Measurements from ENCODE around the gene EPHB1.

EPHB1 gene

DNA sequence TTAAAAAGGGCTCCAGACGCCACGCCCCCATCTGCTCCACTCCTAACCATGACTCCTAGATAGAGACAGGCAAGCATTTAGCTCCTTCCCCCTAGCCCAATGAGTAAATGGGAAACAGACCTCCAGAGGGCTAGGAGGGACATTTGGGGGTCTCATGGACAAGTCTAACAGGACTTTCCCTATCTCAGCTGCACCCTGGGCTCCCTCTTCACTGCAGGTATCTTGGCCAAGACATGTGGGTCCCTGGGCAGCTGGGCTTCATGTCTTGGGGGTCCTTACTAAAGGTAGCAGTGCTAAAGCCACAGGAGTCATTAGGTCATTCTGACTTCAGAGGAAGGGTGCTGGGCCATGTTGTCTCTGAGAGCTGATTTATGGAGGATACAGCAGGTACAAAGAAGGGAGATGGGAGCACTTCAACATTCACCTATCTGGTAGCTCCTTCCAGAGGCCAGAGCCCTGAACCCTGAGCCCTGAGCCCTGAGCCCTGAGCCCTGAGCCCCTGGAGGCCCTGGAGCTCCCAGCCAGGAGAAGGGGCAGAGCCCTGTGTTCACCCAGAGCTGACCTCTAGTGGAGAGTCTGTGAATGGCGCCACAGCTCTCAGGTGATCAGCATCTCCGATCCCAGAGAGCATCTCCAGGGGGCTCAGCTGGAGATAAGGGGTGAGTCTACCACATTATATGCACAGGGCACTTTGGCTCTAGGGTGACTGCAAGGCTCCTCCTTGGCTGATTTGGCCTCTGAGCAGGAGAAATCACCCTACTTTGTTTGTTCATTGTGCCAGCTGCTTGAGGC is 40.1 kb upstream of the EPHB1 start:
- no peak overlapping the region for H3K9ac ChIP-seq (ENCODE audit: insufficient read length)
- no peak overlapping the region for H3K27ac ChIP-seq
- no peak overlapping the region for H3K4me3 ChIP-seq
- H3K9me3 ChIP-seq (ENCODE audit: low read depth, low read length) = no peaks in the 10 kb centered on the region
- TF ChIP-seq POLR2AphosphoS5 (IDR thresholded peaks at IDR 0.05; ENCODE audit: borderline replicate concordance, low read depth, low read length) = no peak
- TF ChIP-seq EZH2 (IDR thresholded peaks at IDR 0.05) = no peak
- TF ChIP-seq FOXP2 (optimal IDR thresholded peaks at IDR 0.05; ENCODE audit: control extremely low read depth, extremely low read length, insufficient read depth) = no peak
- H3K36me3 ChIP-seq (ENCODE audit: insufficient read depth, low read length) = no peaks in the 10 kb centered on the region
- no peak for DNase-seq (ENCODE audit: low read depth, low spot score)

DNA sequence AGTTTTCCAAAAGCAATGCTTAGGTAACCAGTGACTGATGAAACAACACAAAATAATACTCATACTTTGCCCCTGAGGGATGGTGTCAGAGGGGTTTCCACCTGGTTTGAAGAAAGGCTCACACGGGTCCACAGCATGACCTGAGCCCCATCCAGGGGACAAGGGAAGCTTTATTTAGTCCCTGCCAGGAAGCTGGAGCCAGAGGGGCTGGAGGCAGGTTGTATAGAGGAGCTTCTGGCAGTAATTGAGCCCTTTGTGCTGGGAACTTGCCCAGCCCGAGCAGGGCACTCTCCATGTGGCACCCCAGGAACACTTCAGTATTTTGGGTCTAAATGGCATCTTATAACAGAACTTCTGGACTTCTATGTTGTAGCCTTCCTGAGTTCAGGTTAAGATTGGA is 39.2 kb upstream of the EPHB1 start:
- no peaks in the 10 kb centered on the region for H3K9me3 ChIP-seq (ENCODE audit: low read depth, low read length)
- no peak for TF ChIP-seq EZH2 (IDR thresholded peaks at IDR 0.05)
- no peak for TF ChIP-seq FOXP2 (optimal IDR thresholded peaks at IDR 0.05; ENCODE audit: control extremely low read depth, extremely low read length, insufficient read depth)
- no peak for TF ChIP-seq POLR2AphosphoS5 (IDR thresholded peaks at IDR 0.05; ENCODE audit: borderline replicate concordance, low read depth, low read length)

DNA sequence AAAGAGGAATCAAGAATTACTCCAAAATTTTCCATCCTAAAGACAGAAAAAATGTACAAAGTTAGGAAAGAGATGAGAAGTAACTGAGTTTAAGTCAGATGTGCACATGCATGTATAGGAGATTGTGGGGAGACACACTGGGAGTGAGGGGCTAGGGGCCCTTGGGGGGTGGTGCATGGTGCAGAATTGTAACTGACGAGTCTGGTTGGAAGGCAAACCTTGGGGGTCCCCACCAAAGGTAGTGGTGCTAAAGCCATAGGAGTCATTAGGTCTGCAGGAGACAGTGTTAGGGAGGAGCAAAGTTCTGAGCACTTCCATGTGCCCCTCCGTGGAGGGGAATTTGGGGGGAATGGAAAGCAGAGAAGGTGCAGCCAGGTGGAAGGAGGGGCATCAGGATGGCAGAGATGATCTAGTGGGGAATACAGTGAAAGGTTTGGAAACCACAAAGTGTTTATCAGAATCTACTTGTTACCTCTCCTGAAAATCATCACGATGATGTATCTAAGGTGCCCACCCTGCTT is 37.5 kb upstream of the EPHB1 start:
- DNase-seq (ENCODE audit: low read depth, low spot score) = no peak
- no peak overlapping the region for H3K4me3 ChIP-seq
- TF ChIP-seq POLR2AphosphoS5 (IDR thresholded peaks at IDR 0.05; ENCODE audit: borderline replicate concordance, low read depth, low read length) (no peak), EZH2 (IDR thresholded peaks at IDR 0.05) (no peak), FOXP2 (optimal IDR thresholded peaks at IDR 0.05; ENCODE audit: control extremely low read depth, extremely low read length, insufficient read depth) (no peak)

More for the DNA sequence above, 39.2 kb upstream of the EPHB1 start:
- no peaks in the 10 kb centered on the region for H3K36me3 ChIP-seq (ENCODE audit: insufficient read depth, low read length)
- no peak overlapping the region for H3K27ac ChIP-seq
- DNase-seq (ENCODE audit: low read depth, low spot score) = no peak
- H3K4me3 ChIP-seq = no peak overlapping the region
- H3K9ac ChIP-seq (ENCODE audit: insufficient read length) = no peak overlapping the region

GRCh38 chr3:134761213-134761612 is 33.8 kb upstream of the EPHB1 start:
- TF ChIP-seq FOXP2 (optimal IDR thresholded peaks at IDR 0.05; ENCODE audit: control extremely low read depth, extremely low read length, insufficient read depth) (no peak), POLR2AphosphoS5 (IDR thresholded peaks at IDR 0.05; ENCODE audit: borderline replicate concordance, low read depth, low read length) (no peak), EZH2 (IDR thresholded peaks at IDR 0.05) (no peak)
- no peaks in the 10 kb centered on the region for H3K36me3 ChIP-seq (ENCODE audit: insufficient read depth, low read length)
- H3K4me3 ChIP-seq = no peak overlapping the region
- DNase-seq (ENCODE audit: low read depth, low spot score) = no peak
- H3K9ac ChIP-seq (ENCODE audit: insufficient read length) = no peak overlapping the region
- no peaks in the 10 kb centered on the region for H3K9me3 ChIP-seq (ENCODE audit: low read depth, low read length)
- no peak overlapping the region for H3K27ac ChIP-seq

More for the DNA sequence above, 37.5 kb upstream of the EPHB1 start:
- H3K9ac ChIP-seq (ENCODE audit: insufficient read length) = no peak overlapping the region
- no peak overlapping the region for H3K27ac ChIP-seq
- H3K36me3 ChIP-seq (ENCODE audit: insufficient read depth, low read length) = no peaks in the 10 kb centered on the region
- no peaks in the 10 kb centered on the region for H3K9me3 ChIP-seq (ENCODE audit: low read depth, low read length)

DNA sequence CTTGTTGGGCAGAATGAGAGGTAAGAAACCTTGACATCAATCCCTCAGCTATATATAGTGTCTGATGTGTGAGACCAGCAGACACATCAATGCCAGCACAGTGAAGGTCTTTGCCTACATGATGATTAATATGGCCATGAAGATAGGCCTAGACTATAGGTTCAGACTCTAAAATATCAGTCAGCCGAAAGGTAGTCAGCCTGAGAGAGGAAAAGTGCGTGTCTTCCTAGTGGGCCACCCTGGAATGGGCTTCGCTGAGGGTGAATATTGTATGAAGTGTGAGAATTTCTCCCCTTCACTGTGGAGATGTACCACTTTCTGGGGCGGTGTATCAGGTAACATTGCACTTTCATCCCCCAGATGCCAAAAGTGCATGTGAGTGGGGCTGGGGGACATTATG is 33.0 kb upstream of the EPHB1 start:
- Histone ChIP-seq H3K36me3 (ENCODE audit: insufficient read depth, low read length) (no peaks in the 10 kb centered on the region), H3K4me3 (no peak overlapping the region), H3K9ac (ENCODE audit: insufficient read length) (no peak overlapping the region), H3K9me3 (ENCODE audit: low read depth, low read length) (no peaks in the 10 kb centered on the region), H3K27ac (no peak overlapping the region)
- no peak for DNase-seq (ENCODE audit: low read depth, low spot score)
- no peak for TF ChIP-seq EZH2 (IDR thresholded peaks at IDR 0.05)
- TF ChIP-seq FOXP2 (optimal IDR thresholded peaks at IDR 0.05; ENCODE audit: control extremely low read depth, extremely low read length, insufficient read depth) = no peak
- TF ChIP-seq POLR2AphosphoS5 (IDR thresholded peaks at IDR 0.05; ENCODE audit: borderline replicate concordance, low read depth, low read length) = no peak

GRCh38 chr3:134765468-134765867 is 29.6 kb upstream of the EPHB1 start:
- H3K27ac ChIP-seq = no peak overlapping the region
- no peaks in the 10 kb centered on the region for H3K9me3 ChIP-seq (ENCODE audit: low read depth, low read length)
- no peak for TF ChIP-seq POLR2AphosphoS5 (IDR thresholded peaks at IDR 0.05; ENCODE audit: borderline replicate concordance, low read depth, low read length)
- TF ChIP-seq EZH2 (IDR thresholded peaks at IDR 0.05) = no peak
- no peak for TF ChIP-seq FOXP2 (optimal IDR thresholded peaks at IDR 0.05; ENCODE audit: control extremely low read depth, extremely low read length, insufficient read depth)
- no peak for DNase-seq (ENCODE audit: low read depth, low spot score)
- no peak overlapping the region for H3K9ac ChIP-seq (ENCODE audit: insufficient read length)
- H3K36me3 ChIP-seq (ENCODE audit: insufficient read depth, low read length) = no peaks in the 10 kb centered on the region
- H3K4me3 ChIP-seq = no peak overlapping the region

DNA sequence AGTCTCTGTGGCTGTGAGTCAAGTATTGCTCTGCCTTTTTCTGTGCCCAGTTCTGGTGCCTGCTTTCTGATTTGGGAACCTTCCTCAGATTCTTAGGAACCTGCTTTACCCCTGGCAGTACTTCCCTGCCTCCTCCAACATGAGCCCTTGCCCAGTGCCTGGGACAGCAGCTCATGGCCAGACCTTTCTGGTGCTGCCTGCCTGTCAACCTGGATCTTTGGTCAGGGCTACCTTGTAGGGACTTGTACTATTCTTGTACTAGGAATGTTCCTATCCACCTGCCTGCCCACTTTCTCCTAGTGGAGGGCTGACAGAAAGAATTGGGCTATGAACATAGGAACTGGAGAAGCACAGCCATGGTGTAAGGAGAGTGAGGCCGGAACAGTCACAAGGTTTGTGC is 28.8 kb upstream of the EPHB1 start:
- no peak overlapping the region for H3K9ac ChIP-seq (ENCODE audit: insufficient read length)
- no peak overlapping the region for H3K4me3 ChIP-seq
- TF ChIP-seq FOXP2 (optimal IDR thresholded peaks at IDR 0.05; ENCODE audit: control extremely low read depth, extremely low read length, insufficient read depth) = no peak
- no peak for TF ChIP-seq POLR2AphosphoS5 (IDR thresholded peaks at IDR 0.05; ENCODE audit: borderline replicate concordance, low read depth, low read length)
- TF ChIP-seq EZH2 (IDR thresholded peaks at IDR 0.05) = no peak
- H3K9me3 ChIP-seq (ENCODE audit: low read depth, low read length) = no peaks in the 10 kb centered on the region
- no peak for DNase-seq (ENCODE audit: low read depth, low spot score)
- no peak overlapping the region for H3K27ac ChIP-seq
- H3K36me3 ChIP-seq (ENCODE audit: insufficient read depth, low read length) = no peaks in the 10 kb centered on the region

GRCh38 chr3:134768116-134768515 is 26.9 kb upstream of the EPHB1 start:
- Histone ChIP-seq H3K9me3 (ENCODE audit: low read depth, low read length) (no peaks in the 10 kb centered on the region), H3K36me3 (ENCODE audit: insufficient read depth, low read length) (no peaks in the 10 kb centered on the region), H3K27ac (no peak overlapping the region), H3K4me3 (no peak overlapping the region), H3K9ac (ENCODE audit: insufficient read length) (no peak overlapping the region)
- DNase-seq (ENCODE audit: low read depth, low spot score) = no peak
- TF ChIP-seq EZH2 (IDR thresholded peaks at IDR 0.05) = no peak
- no peak for TF ChIP-seq FOXP2 (optimal IDR thresholded peaks at IDR 0.05; ENCODE audit: control extremely low read depth, extremely low read length, insufficient read depth)
- no peak for TF ChIP-seq POLR2AphosphoS5 (IDR thresholded peaks at IDR 0.05; ENCODE audit: borderline replicate concordance, low read depth, low read length)
